Panc1 (cell line): ENCODE data around the gene KLK12. TPM values are rescaled to one million over a fixed set of nuclear protein-coding genes. Genes with fewer than 3 reads are reported as not detected.

Experiments used
- ATAC-seq: fragments of 200-7000 bp; cut with Tn5 transposase; 2 replicates; pipeline ENCODE4 v1.9.1; 2020; ENCODE audit warnings: mild to moderate bottlenecking, moderate library complexity
- BruUV-seq: library from RNA; stranded (reverse); fragments of 400-500 nt; replicated peaks from 2 replicates; lab custom pipeline; 2021; lab: Mats Ljungman, UMichigan
- CTCF ChIA-PET: fragments of 300-600 bp; sonication (Branson Sonifier 250); formaldehyde crosslinking; loops from one replicate; lab custom pipeline; 2022; ENCODE audit warnings: antibody characterized with exemption; lab: Charles Lee
- POLR2A ChIA-PET: fragments of 300-600 bp; sonication (Branson Sonifier 250); formaldehyde crosslinking; loops from one replicate; lab custom pipeline; 2022; ENCODE audit warnings: antibody characterized with exemption; lab: Charles Lee
- DNase-seq: peaks from one replicate; pipeline ENCODE4 v3.0.0-alpha.2; 2010; ENCODE audit warnings: low read depth, low spot score
- H3K27ac ChIP-seq: 2 replicates; pipeline ENCODE4 v1.5.1; 2011; ENCODE audit warnings: mild to moderate bottlenecking, low read length, inconsistent platforms
- H3K27me3 ChIP-seq: fragments of 200-500 bp; sonication (Bioruptor generic); 2 replicates; pipeline ENCODE4 v1.6.0; 2014; ENCODE audit warnings: low read length, inconsistent platforms; ENCODE audit not compliant: control insufficient read depth, insufficient read depth
- H3K36me3 ChIP-seq: fragments of 200-500 bp; sonication (Bioruptor generic); 2 replicates; pipeline ENCODE4 v1.5.1; 2014; ENCODE audit warnings: inconsistent platforms, mild to moderate bottlenecking, low read length, moderate library complexity; ENCODE audit not compliant: control insufficient read depth, insufficient read depth
- H3K4me1 ChIP-seq: 2 replicates; pipeline ENCODE4 v1.5.1; 2011; ENCODE audit warnings: inconsistent platforms, mild to moderate bottlenecking, low read length, moderate library complexity; ENCODE audit not compliant: control insufficient read depth, insufficient read depth
- H3K4me3 ChIP-seq, 2 experiments: 2 replicates each; pipeline ENCODE4 v1.5.1; 2011 to 2012; ENCODE audit warnings: low read depth in 2 of 2, low read length in 2 of 2, mild to moderate bottlenecking in 2 of 2, inconsistent platforms in 1 of 2, moderate library complexity in 1 of 2
- H3K9me3 ChIP-seq: fragments of 200-500 bp; sonication (Bioruptor generic); 2 replicates; pipeline ENCODE4 v1.5.1; 2014; ENCODE audit warnings: low read depth, mild to moderate bottlenecking, inconsistent platforms, low read length, moderate library complexity; ENCODE audit not compliant: control insufficient read depth, insufficient read depth
- CTCF ChIP-seq: fragments of 450-650 bp; IDR thresholded peaks from 2 replicates; pipeline ENCODE4 v1.5.1; 2017; ENCODE audit warnings: mild to moderate bottlenecking
- POLR2AphosphoS5 ChIP-seq: IDR thresholded peaks from 2 replicates; pipeline ENCODE4 v1.6.1; 2012; ENCODE audit warnings: mild to moderate bottlenecking, low read depth, low read length, moderate library complexity
- REST ChIP-seq, 2 experiments: IDR thresholded peaks; 2 replicates each; pipeline ENCODE4 v1.6.1; 2011 to 2012; ENCODE audit warnings: low read depth in 2 of 2, control low read depth in 1 of 2, low read length in 1 of 2, mild to moderate bottlenecking in 1 of 2, moderate library complexity in 1 of 2; ENCODE audit not compliant: insufficient read depth in 1 of 2
- SIN3A ChIP-seq: IDR thresholded peaks from 2 replicates; pipeline ENCODE4 v1.6.1; 2012; ENCODE audit warnings: low read depth, mild to moderate bottlenecking, low read length, moderate library complexity, borderline replicate concordance; ENCODE audit not compliant: insufficient read depth
- TCF7L2 ChIP-seq: IDR thresholded peaks from 2 replicates; pipeline ENCODE4 v1.6.1; 2011; ENCODE audit warnings: mild to moderate bottlenecking, low read depth, low read length, inconsistent platforms
- in situ Hi-C: cut with HindIII; loops from 2 replicates; pipeline ENCODE4 v1.10.0; 2016; ENCODE audit warnings: low sequenced_read_pairs, low pct_unique_long_range_greater_than_20kb
- intact Hi-C: fragments of 100-400 bp; cut with micrococcal nuclease; formaldehyde crosslinking; loops from one replicate; pipeline ENCODE4 v1.10.0; 2022; ENCODE audit not compliant: unreplicated experiment
- total RNA-seq: library from RNA; stranded (reverse); gene quantifications from one replicate; pipeline ENCODE4 v1.2.1, GENCODE V29; 2021; ENCODE audit not compliant: unreplicated experiment

The KLK12 gene
- total RNA-seq, 1 experiment from 2014 or later, result not detected

- Histone ChIP-seq H3K36me3 (no peaks in the 10 kb centered on the region), H3K27ac (no peak overlapping the region), H3K4me3 (no peak overlapping the region), H3K27me3 (no peaks in the 10 kb centered on the region), H3K9me3 (no peaks in the 10 kb centered on the region), H3K4me1 (no peaks in the 10 kb centered on the region)
- BruUV-seq, result no TSS peak
- in situ Hi-C loops (no loop called here), intact Hi-C loops (no loop called here)
- DNase-seq (no peak), ATAC-seq (no peak)
- POLR2A ChIA-PET, result no interaction called here
- CTCF ChIA-PET, result no interaction called here
- TF ChIP-seq SIN3A (no peak), CTCF (no peak)
These were observed 28.9 kb upstream of the KLK12 start for GRCh38 chr19:51063664-51064063.

- Histone ChIP-seq H3K9me3 (no peaks in the 10 kb centered on the region), H3K27me3 (no peaks in the 10 kb centered on the region), H3K27ac (no peak overlapping the region), H3K4me1 (no peaks in the 10 kb centered on the region), H3K36me3 (no peaks in the 10 kb centered on the region), H3K4me3 (no peak overlapping the region)
- POLR2A ChIA-PET, result no interaction called here
- CTCF ChIA-PET, result no interaction called here
- intact Hi-C loops (no loop called here), in situ Hi-C loops (no loop called here)
- TF ChIP-seq CTCF, result no peak
- TF ChIP-seq REST (IDR thresholded peaks at IDR 0.05; ENCODE audit: insufficient read depth in 1 of 2, low read depth in 2 of 2, low read length in 1 of 2), result no peak
- TF ChIP-seq TCF7L2, result no peak
- TF ChIP-seq SIN3A, result no peak
- no peak for TF ChIP-seq POLR2AphosphoS5
- DNase-seq (no peak), ATAC-seq (no peak)
- BruUV-seq, result no TSS peak
These were observed 26.2 kb upstream of the KLK12 start for GRCh38 chr19:51060973-51061372.

- Histone ChIP-seq H3K4me3 (no peak overlapping the region), H3K27me3 (no peaks in the 10 kb centered on the region; the same call in 1 of the 2 replicates), H3K36me3 (no peaks in the 10 kb centered on the region), H3K27ac (no peak overlapping the region), H3K4me1 (no peaks in the 10 kb centered on the region), H3K9me3 (no peaks in the 10 kb centered on the region)
- intact Hi-C loops, result no loop called here
- ChIA-PET POLR2A (no interaction called here), CTCF (no interaction called here)
- no TSS peak for BruUV-seq
- TF ChIP-seq SIN3A (no peak), CTCF (no peak), REST (IDR thresholded peaks at IDR 0.05; ENCODE audit: insufficient read depth in 1 of 2, low read depth in 2 of 2, low read length in 1 of 2) (no peak)
- DNase-seq (no peak), ATAC-seq (no peak)
- in situ Hi-C loops, result no loop called here
These were observed 25.5 kb upstream of the KLK12 start for GRCh38 chr19:51060336-51060735.
